CD4-positive, alpha-beta T cell treated with Interferon alpha-2 for 1 hour (primary cell): ENCODE measurements around the gene DAPP1.
"Not testable (repeated sequence)": the region's sequence is repeated elsewhere in the genome, so short reads cannot be mapped to it uniquely, and the experiment has no call there.

Experiments used
- DNase-seq, 2 donors: peaks; one replicate each; pipeline ENCODE4 v3.0.0-alpha.2; 2020 to 2022

The DAPP1 gene

DNA sequence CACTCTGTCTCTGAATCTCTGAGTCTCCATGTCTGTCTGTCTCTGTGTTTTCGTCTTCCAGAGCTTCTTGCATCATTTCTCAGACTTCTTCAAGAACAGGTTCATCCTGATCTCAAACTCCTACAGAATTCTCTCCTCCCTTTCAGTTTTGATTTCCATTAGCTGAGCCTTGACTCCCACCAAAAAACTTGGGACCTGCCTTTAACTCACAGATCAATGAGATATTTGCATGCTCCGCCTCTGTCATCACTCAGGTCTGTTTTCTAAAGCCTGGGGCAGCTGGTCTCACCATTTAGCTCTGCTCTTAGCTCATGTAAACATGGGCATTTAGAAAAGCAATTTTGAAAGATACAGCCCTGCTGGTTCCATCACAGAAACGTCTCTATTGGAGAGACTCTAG is 8.6 kb downstream of the DAPP1 start:
- DNase-seq: no peak

DNA sequence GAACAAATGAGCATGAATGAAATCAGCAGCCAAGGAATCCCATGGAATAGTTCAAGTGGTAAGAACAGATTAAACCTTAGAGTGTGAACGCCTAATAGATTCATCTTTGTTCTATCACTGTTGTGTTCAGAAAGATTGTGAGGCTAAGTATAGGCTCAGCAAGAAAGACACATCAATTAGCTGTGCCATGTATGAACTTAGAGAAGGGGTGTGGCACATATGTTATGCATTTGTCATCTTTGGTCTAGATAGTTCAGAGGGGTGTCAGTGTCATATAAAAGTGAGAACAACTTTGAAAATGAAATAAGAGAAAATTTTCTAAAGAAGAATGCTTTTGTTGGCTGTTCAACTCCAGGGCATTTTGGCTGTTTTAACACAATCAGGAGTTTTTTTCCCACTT is 9.4 kb downstream of the DAPP1 start:
- no peak for DNase-seq

GRCh38 chr4:99827454-99827853 is 10.8 kb downstream of the DAPP1 start:
- DNase-seq: no peak

GRCh38 chr4:99827857-99828256 is 11.2 kb downstream of the DAPP1 start:
- DNase-seq: no peak

- no peak for DNase-seq
These were observed 11.8 kb downstream of the DAPP1 start for GRCh38 chr4:99828477-99828876.

DNA sequence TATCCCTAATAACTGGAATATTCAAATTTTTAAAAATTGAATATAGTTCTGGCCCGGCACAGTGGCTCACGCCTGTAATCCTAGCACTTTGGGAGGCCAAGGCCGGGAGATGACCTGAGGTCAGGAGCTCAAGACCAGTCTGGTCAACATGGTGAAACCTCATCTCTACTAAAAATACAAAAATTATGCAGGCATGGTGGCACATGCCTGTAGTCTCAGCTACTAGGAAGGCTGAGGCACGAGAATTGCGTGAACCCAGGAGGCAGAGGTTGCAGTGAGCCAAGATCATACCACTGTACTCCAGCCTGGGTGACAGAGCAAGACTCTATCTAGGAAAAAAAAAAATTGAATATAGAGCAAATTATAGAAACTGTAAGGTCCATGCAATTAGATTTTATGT is 13.4 kb downstream of the DAPP1 start:
- not testable (repeated sequence) for DNase-seq

GRCh38 chr4:99832321-99832720 is 15.7 kb downstream of the DAPP1 start:
- no peak for DNase-seq

- no peak for DNase-seq
These were observed 16.1 kb downstream of the DAPP1 start for GRCh38 chr4:99832758-99833157.

- no peak for DNase-seq
These were observed 17.1 kb downstream of the DAPP1 start for GRCh38 chr4:99833756-99834155.

- DNase-seq: no peak
These were observed 17.9 kb downstream of the DAPP1 start for GRCh38 chr4:99834569-99834968.

GRCh38 chr4:99835942-99836341 is 19.3 kb downstream of the DAPP1 start:
- no peak for DNase-seq

DNA sequence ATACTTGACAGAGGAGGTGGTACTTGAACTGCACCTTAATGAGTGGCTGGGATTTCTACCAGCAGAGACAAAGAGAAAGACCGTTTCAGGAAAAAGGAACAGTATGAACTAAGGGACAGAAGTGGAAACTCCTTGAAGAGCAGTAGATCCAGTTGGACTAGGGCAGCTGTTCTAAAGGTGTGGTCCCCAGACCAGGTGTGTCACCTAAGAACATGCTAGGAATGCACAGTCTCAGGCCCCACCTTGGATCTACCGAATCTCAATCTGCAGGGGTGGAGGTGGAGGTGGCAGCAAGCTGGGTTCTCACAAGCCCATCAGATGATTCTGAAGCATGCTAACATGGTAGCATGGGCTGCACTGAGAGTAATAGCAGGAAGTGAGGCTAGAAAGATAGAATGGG is 22.3 kb downstream of the DAPP1 start:
- no peak for DNase-seq

- DNase-seq: no peak
These were observed 24.5 kb downstream of the DAPP1 start for GRCh38 chr4:99841129-99841528.

DNA sequence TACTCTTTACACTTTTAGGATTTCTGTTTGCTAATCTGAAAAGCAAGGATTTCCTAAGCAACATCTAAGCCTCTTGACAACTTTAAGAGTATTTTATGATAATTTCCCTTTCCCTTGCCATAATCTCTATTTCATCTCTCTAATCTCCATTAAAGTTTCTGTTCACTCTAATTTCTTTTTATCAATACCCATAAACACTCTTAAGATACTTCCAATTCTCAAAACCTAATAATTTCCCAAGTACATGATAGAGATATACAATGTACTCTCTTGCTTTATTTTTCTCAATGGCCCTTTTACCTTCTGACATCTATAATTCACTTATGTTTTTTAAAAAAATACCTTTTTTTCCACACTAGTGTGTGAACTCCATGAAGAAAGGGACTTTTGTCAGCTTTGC is 26.8 kb downstream of the DAPP1 start:
- no peak for DNase-seq

DNA sequence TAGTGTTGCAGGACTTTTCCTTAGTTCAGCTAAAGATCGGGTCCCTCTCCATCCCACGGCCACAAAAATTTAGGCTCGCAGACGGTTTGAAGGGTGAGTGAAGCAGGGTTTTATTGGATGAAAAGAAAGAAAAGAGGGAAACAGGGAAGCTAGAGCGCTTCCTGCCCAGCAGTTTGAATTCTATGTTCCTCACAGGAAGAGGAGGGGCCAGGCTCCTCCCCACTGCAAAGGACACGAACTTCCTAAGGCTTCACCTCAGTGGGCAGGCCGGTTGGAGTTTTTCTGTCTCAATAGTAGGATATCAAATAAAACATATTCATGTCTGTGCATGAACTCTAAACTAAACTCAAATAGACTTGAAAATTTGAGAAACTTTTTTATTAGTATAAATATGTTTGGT is 27.4 kb downstream of the DAPP1 start:
- no peak for DNase-seq

- no peak for DNase-seq
These were observed 28.6 kb downstream of the DAPP1 start for GRCh38 chr4:99845179-99845578.

- DNase-seq: peak in 1 of 2 donors; percentile 63
These were observed 29.3 kb downstream of the DAPP1 start for GRCh38 chr4:99845708-99846469.

- no peak for DNase-seq
These were observed 30.3 kb downstream of the DAPP1 start for GRCh38 chr4:99846891-99847290.

DNA sequence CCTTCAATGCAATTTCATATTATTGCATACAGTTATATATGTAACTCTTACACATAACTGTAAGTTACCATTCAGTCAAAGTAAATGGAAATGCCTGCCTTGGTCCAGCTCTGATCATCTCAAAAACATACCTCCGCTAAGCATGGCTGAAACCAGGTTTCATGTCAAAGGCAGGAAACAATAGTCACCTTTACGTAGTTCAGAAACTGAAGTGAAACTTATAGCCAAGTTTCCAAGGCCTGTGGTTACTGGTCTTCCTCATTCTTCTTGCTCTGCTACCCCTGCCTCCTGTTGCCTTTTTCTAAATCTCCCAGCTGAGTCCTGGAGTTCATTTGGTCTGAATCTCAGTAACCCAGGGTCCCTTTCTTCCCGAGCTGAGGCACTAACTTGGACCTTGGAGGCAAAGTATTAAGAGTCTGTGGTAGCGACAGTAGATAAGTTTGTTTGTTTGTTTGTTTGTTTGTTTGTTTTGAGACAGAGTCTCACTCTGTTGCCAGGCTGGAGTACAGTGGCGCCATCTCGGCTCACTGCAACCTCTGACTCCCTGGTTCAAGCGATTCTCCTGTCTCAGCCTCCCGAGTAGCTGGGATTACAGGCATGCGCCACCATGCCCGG is 30.8 kb downstream of the DAPP1 start:
- DNase-seq: peak; percentile 35 to 66

GRCh38 chr4:99848591-99849001 is 32.0 kb downstream of the DAPP1 start:
- DNase-seq: peak in 1 of 2 donors; percentile 35

- DNase-seq: no peak
These were observed 35.6 kb downstream of the DAPP1 start for GRCh38 chr4:99852199-99852749.

DNA sequence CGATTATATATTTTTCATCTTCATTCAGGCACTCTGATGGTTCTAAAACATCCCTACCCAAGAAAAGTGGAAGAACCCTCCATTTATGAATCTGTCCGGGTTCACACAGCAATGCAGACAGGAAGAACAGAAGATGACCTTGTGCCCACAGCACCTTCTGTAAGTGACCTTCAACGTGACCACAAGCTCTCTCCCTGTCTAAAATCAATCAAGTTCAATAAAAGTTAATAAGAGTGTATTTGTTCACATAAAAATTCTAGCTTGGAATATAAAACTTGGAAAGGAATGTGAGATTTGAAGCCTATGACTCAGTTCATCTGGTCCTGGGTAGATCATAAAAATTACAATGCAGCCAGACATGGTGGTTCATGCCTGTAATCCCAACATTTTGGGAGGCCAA is 36.6 kb downstream of the DAPP1 start:
- no peak for DNase-seq

DNA sequence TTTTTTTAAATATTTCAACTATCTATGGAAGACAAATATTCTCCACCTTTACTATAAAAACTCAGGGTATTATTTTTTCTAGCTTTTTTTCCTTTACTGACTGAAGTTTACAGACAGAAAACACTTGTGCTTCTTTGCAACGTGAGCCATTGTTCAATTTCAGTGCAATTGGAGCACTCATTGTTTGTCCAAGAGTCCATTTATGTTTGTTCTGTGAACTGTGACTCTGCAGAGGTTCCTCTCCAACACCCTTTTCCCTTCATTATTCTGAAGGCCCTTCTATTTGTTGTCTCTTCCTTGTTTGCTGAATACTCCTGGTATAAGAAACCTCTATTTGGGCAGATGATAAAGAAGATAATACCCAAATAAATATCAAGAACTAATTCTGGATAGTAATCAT is 37.4 kb downstream of the DAPP1 start:
- no peak for DNase-seq

DNA sequence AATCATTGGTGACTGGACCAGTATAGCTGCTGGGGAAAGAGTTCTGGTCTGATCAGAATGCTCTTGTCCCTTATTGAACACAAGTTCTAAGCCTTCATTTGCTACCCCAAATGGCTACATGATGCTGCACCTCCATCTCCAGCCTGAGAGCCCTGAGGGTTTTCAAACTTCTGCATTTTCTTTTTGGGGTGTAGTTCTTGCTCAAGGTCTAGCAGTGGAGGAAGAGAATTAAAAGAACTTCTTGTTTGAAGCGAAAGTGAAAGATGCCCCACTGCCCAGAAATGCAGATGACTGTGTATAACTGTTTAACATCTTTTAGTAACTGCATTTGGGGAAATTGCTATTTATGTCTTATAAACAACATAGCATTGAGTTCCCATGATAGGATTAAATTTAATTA is 39.1 kb downstream of the DAPP1 start:
- peak; percentile 53 to 55 for DNase-seq
